ENCODE results near the gene ZDHHC14.

- TF ChIP-seq CEBPB (IDR thresholded peaks at IDR 0.05) (no peak), REST (IDR thresholded peaks at IDR 0.05; ENCODE audit: low read depth) (no peak), CREB1 (IDR thresholded peaks at IDR 0.05; ENCODE audit: low read depth) (no peak), EP300 (IDR thresholded peaks at IDR 0.05; ENCODE audit: borderline replicate concordance) (no peak), RAD21 (IDR thresholded peaks at IDR 0.05; ENCODE audit: low read depth) (no peak)
Observed at GRCh38 chr6:157538168-157538567, 157.2 kb downstream of the ZDHHC14 start.
